RWPE1 (cell line): ENCODE results near the gene ATG101.
A peak's percentile ranks its signal among the peaks of the same experiment; 100 is the strongest.

Source experiments
- CTCF ChIA-PET: fragments of 350-600 bp; sonication (Branson Sonifier 250); formaldehyde crosslinking; extraction: SDS; loops from one replicate; lab custom pipeline; 2021; lab: Yijun Ruan, JAX
- POLR2A ChIA-PET: fragments of 400-600 bp; formaldehyde crosslinking; extraction: SDS; loops from one replicate; lab custom pipeline; 2020; ENCODE audit warnings: antibody characterized with exemption; ENCODE audit not compliant: low non-redundant PET; lab: Yijun Ruan, JAX
- DNase-seq: peaks from one replicate; pipeline ENCODE4 v3.0.0; 2012; ENCODE audit warnings: low spot score
- H3K27ac ChIP-seq: fragments of 450-650 bp; 2 replicates; pipeline ENCODE4 v1.5.1; 2017
- CTCF ChIP-seq: fragments of 450-650 bp; conservative IDR thresholded peaks from 2 replicates; pipeline ENCODE4 v1.5.1; 2017; ENCODE audit warnings: low read depth, mild to moderate bottlenecking

The ATG101 gene

GRCh38 chr12:52069327-52070184, at the start of gene ATG101:
Gene ATG101 (plus strand): TSS chr12:52069978. CDS start chr12:52073651, 3,673 bp downstream.
- TF ChIP-seq CTCF = peak; percentile 88
- ChIA-PET CTCF (interaction anchor here (0.6 to 4.2 kb wide), 11 partner anchors 13 to 1016 kb away, joined by 3 to 29 read pairs (median 3); no protein-coding TSS in a partner anchor), POLR2A (interaction anchor here (0.6 kb wide), 1 partner anchor 74 kb away, joined by 3 read pairs; no protein-coding TSS in a partner anchor)
- DNase-seq = peak; percentile 95
- H3K27ac ChIP-seq = peak within 1 kb of the TSS; percentile 78

GRCh38 chr12:52020539-52021336, 49.0 kb upstream of the ATG101 start:
- H3K27ac ChIP-seq = no peak overlapping the region
- POLR2A ChIA-PET = no interaction called here
- CTCF ChIA-PET = interaction anchor here (0.5 to 1.6 kb wide), 13 partner anchors 9 to 239 kb away, joined by 3 to 16 read pairs (median 3); partner anchors contain the start of gene TAMALIN
- peak; percentile 35 for DNase-seq
- TF ChIP-seq CTCF = peak; percentile 44

- ChIA-PET POLR2A (no interaction called here), CTCF (interaction anchor here (0.5 to 4.9 kb wide), 14 partner anchors 9 to 142 kb away, joined by 3 to 75 read pairs (median 5); partner anchors contain the start of genes ATG101 and TAMALIN)
- no peak for DNase-seq
- no peak overlapping the region for H3K27ac ChIP-seq
- TF ChIP-seq CTCF = no peak
Measured at GRCh38 chr12:52022841-52023181, 47.0 kb upstream of the ATG101 start.

GRCh38 chr12:52023182-52023975, 46.4 kb upstream of the ATG101 start:
- CTCF ChIA-PET = interaction anchor here (0.5 to 4.9 kb wide), 22 partner anchors 9 to 574 kb away, joined by 3 to 75 read pairs (median 4); partner anchors contain the start of genes ANKRD33, ATG101, NR4A1 and TAMALIN
- peak; percentile 96 for TF ChIP-seq CTCF
- DNase-seq = peak; percentile 85
- POLR2A ChIA-PET = no interaction called here
- no peak overlapping the region for H3K27ac ChIP-seq

- no peak overlapping the region for H3K27ac ChIP-seq
- peak; percentile 69 for TF ChIP-seq CTCF
- CTCF ChIA-PET = interaction anchor here (0.5 to 4.9 kb wide), 18 partner anchors 8 to 575 kb away, joined by 3 to 75 read pairs (median 6); partner anchors contain the start of genes ANKRD33, ATG101, NR4A1 and TAMALIN
- DNase-seq = no peak
- POLR2A ChIA-PET = no interaction called here
Measured at GRCh38 chr12:52023976-52024688, 45.6 kb upstream of the ATG101 start.
